ENCODE results near the gene MCOLN1.
A peak's percentile ranks its signal among the peaks of the same experiment; 100 is the strongest.

Gene MCOLN1

DNA sequence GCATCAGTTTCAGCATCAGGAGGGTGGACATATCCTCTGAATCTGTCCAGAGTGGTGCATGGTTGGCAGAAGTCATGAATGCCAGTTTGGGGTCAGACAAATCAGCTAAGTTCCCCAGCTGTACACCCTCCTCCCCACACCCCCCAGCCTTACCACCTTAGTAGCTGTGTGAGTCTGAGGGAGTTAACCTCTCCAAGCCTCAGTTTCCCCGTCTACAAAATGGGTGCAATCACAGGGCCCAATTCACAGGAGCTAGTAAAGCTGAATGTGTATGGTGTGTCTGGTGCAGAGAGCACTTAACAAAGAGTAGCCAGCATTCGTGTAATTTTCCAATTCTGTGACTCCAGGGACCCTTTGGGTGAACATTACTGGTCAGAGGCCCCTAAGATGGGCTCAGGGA is 19.9 kb upstream of the MCOLN1 start:
- DNase-seq (ENCODE audit: low spot score) = no peak

- DNase-seq (ENCODE audit: low spot score) = no peak
Measured at GRCh38 chr19:7504684-7505083, 17.7 kb upstream of the MCOLN1 start.

- DNase-seq (ENCODE audit: low spot score) = no peak
Measured at GRCh38 chr19:7505288-7505681, 17.1 kb upstream of the MCOLN1 start.

DNA sequence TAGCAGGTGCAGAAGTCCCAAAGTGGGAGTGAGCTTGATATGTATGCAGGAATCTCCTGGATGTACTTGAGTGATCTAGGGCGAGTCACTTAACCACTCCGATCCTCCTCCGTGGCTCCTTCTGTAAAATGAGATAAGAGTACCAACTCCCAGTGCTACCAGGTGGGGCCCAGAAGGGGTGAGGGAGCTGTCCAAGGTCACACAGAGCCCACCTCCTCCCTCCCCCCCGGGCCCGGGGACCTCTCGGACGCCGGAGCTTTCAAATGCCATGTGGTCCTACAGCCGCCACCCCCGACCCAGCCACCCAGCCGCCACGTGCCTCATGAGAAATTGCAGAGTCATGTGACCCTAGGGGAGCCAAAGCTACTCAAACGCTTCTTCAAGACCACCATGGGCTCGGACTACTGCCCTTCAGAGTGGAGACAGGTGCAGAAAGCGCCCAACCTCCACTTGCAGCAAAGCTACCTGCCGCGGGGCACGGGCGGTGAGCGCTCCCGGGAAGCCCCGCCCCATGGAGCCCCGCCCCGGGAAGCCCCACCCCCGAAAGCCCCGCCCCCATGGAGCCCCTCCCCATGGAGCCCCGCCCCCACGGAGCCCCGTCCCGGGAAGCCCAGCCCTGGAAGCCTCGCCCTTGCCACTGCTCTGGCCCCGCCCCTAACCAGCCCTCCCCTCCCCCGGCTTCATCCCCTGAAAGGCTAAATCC is 16.6 kb upstream of the MCOLN1 start:
- no peak for DNase-seq (ENCODE audit: low spot score)

DNA sequence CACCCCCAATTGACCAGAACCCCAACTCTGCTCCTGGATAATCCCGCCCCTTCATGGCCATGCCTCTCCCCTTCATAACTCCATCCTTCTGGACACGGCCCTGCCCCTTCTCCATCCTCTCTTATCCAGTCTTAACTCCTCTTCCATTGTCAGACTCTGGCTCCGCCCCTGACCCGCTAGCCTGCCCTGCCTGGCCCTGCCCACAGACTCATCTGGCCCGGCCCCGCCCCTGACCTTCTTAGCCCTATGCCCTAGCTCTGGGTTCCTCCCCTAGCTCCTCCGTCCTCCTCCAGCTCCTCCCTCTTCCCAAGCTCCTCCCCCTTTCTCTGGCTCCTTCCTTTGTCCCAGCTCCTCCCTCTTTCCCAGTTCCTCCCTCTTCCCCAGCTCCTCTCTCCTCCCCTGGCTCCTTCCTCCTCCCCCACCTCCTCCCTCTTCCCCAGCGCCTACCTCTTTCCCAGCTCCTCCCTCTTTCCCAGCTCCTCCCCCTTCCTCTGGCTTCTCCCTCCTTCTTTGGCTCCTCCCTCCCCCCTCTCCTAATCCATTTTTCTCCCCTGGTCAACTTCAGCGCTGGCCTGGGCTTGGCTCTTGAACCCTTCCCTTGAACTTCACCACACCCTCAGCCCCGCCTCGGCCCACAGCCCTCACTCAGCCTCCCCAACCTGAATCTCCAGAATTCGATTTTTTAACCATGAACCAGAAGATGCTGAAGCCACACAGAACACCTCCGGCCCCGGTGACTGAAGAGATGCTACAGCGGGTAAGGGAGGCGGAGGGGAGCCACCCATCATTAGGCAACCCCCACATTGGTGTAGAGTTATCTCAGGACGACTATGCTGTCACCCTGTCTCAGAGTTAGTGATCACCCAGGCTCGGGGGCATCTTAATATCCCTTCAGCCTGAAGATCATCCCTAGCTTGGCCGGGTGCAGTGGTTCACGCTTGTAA is 15.8 kb upstream of the MCOLN1 start:
- peak; percentile 94 for DNase-seq (ENCODE audit: low spot score)

DNA sequence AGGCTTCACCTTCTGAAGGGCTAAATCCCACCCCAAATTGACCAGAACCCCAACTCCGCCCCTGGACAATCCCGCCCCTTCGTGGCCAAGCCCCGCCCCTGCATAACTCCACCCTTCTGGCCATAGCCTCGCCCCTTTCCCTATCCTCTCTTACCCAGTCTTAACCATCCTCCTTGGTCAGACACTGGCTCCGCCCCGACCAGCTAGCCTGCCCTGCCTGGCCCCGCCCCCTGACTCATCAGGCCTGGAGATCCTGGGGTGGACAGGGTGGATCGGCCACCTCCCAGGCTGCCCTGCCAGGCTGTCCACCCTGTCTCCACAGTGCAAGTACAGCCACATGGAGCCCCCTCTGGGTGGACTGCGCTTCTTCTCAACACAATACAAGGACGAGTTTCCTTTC is 14.5 kb upstream of the MCOLN1 start:
- DNase-seq (ENCODE audit: low spot score) = peak; percentile 69

GRCh38 chr19:7509625-7510024 is 12.8 kb upstream of the MCOLN1 start:
- peak; percentile 43 for DNase-seq (ENCODE audit: low spot score)

GRCh38 chr19:7512400-7512851 is 10.0 kb upstream of the MCOLN1 start:
- no peak for DNase-seq (ENCODE audit: low spot score)

- DNase-seq (ENCODE audit: low spot score) = no peak
Measured at GRCh38 chr19:7513809-7514642, 8.4 kb upstream of the MCOLN1 start.

- no peak for DNase-seq (ENCODE audit: low spot score)
Measured at GRCh38 chr19:7515110-7515644, 7.2 kb upstream of the MCOLN1 start.

GRCh38 chr19:7515645-7516151 is 6.7 kb upstream of the MCOLN1 start, which contains the start of gene ZNF358:
Gene ZNF358, plus strand, starts transcription at chr19:7516103. Its CDS starts 3,140 bp downstream, at chr19:7519243.
- no peak for DNase-seq (ENCODE audit: low spot score)

DNA sequence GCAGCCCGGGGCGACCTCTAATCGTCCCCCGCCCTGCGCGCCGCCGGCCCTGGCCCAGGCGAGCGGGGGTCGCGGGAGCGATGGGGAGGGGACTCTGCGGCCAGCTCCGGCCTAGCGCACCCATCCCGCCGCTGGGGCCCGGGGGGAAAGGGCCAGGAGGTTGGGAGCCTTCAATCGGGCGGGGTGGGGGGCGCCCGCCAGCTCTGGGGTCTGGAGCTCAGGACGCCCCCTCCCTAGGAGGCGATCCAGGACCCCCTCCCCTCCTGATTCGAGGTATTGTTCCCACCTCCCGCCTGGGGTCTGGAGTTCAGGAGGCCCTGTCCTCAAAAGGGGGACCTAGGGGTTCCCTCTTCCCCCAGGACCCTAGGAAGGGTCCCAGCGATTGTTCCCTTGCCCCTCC is 6.1 kb upstream of the MCOLN1 start:
- no peak for DNase-seq (ENCODE audit: low spot score)

- DNase-seq (ENCODE audit: low spot score) = no peak
Measured at GRCh38 chr19:7516878-7517277, 5.5 kb upstream of the MCOLN1 start.

DNA sequence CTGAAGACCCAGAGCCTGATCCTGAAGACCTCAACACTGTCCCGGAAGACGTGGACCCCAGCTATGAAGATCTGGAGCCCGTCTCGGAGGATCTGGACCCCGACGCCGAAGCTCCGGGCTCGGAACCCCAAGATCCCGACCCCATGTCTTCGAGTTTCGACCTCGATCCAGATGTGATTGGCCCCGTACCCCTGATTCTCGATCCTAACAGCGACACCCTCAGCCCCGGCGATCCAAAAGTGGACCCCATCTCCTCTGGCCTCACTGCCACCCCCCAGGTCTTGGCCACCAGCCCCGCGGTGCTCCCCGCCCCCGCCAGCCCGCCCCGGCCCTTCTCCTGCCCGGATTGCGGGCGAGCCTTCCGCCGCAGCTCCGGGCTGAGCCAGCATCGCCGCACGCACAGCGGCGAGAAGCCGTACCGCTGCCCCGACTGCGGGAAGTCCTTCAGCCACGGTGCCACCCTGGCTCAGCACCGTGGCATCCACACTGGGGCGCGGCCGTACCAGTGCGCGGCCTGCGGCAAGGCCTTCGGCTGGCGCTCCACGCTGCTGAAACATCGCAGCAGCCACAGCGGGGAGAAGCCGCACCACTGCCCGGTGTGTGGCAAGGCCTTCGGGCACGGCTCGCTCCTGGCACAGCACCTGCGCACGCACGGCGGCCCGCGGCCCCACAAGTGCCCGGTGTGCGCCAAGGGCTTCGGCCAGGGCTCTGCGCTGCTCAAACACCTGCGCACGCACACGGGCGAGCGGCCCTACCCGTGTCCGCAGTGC is 2.9 kb upstream of the MCOLN1 start:
- no peak for DNase-seq (ENCODE audit: low spot score)

DNA sequence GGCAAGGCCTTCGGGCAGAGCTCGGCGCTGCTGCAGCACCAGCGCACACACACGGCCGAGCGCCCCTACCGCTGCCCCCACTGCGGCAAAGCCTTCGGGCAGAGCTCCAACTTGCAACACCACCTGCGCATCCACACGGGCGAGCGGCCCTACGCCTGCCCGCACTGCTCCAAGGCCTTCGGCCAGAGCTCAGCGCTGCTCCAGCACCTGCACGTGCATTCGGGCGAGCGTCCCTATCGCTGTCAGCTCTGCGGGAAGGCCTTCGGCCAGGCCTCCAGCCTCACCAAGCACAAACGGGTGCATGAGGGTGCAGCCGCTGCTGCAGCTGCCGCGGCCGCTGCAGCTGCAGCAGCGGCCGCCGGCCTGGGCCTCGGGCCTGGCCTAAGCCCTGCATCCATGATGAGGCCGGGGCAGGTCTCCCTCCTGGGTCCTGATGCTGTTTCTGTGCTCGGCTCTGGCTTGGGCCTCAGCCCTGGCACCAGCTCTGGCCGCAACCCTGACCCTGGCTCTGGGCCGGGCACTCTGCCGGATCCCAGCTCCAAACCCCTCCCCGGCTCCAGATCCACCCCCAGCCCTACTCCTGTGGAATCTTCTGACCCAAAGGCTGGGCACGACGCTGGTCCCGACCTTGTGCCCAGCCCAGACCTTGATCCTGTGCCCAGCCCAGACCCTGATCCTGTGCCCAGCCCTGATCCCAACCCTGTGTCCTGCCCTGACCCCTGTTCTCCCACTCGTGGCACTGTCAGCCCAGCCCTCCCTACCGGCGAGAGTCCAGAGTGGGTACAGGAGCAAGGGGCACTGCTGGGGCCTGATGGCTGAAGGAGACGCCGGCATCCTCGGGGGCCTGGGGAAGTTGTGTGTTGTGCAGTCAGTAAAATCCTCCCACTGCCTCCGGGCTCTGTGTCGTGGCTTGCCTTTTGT is 2.0 kb upstream of the MCOLN1 start:
- no peak for DNase-seq (ENCODE audit: low spot score)

GRCh38 chr19:7521551-7522071 is 813 bp upstream of the MCOLN1 start:
- DNase-seq (ENCODE audit: low spot score) = no peak

DNA sequence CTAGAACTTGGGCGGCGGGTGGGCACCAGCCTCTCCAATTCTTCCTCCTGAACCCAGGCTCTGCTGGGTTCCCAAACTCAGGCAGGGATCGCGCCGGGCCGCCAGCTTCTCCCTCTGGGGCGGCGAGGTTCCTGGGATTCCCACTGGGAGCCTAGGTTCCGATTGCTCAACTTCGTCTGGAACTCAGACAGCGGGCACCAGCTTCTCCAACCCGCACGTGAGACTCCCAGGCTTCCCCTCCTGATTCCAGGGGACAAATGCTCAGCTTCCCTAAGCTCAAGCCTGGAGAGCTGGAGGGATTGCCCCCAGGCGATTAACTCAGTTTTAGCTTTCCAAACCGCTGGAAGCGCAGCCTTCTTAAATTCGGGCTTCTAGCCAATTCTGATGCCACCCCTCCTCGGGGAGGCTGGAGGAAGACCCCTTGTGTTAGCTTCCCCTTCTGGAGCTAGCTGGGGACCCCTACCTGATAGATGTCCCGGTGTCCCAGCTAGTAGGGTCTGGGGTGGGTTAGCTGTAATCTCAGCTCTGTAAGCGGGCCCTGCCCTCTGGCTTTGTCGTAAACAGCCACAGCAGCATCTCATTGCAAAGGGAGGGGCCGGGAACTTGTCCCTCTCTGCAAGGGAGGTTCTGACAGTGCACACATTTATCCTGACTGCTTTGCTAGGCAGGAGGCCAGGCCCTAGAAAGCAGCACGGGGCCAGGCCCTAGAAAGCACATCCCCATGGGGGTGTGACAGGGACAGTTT is 671 bp downstream of the MCOLN1 start:
- DNase-seq (ENCODE audit: low spot score) = no peak

- DNase-seq (ENCODE audit: low spot score) = no peak
Measured at GRCh38 chr19:7524523-7524922, 2.1 kb downstream of the MCOLN1 start.
